Left ventricle myocardium inferior (tissue), 1 donor: ENCODE data around the gene CDCA3. TPM values are rescaled to one million over a fixed set of nuclear protein-coding genes. Genes with fewer than 3 reads are reported as not detected.
A peak's percentile ranks its signal among the peaks of the same experiment; 100 is the strongest.
"Not testable (repeated sequence)": the region's sequence is repeated elsewhere in the genome, so short reads cannot be mapped to it uniquely, and the experiment has no call there.

Experiments used
- DNase-seq: peaks from one replicate; pipeline ENCODE4 v3.0.0-alpha.2; 2020
- H3K27ac ChIP-seq: fragments of 200-600 bp; replicated peaks from 2 replicates; pipeline ENCODE4 v1.8.0; 2021
- H3K27me3 ChIP-seq: fragments of 200-600 bp; 2 replicates; pipeline ENCODE4 v1.8.0; 2021; ENCODE audit warnings: low read depth
- H3K36me3 ChIP-seq: fragments of 200-600 bp; 2 replicates; pipeline ENCODE4 v1.8.0; 2021
- H3K4me1 ChIP-seq: fragments of 200-600 bp; 2 replicates; pipeline ENCODE4 v1.8.0; 2021
- H3K4me3 ChIP-seq: fragments of 200-600 bp; 2 replicates; pipeline ENCODE4 v1.8.0; 2021; ENCODE audit warnings: mild to moderate bottlenecking, moderate library complexity
- H3K9me3 ChIP-seq: fragments of 200-600 bp; replicated peaks from 2 replicates; pipeline ENCODE4 v1.8.0; 2021
- CTCF ChIP-seq: fragments of 200-600 bp; IDR thresholded peaks from 2 replicates; pipeline ENCODE4 v1.8.0; 2021; ENCODE audit warnings: antibody characterized with exemption, mild to moderate bottlenecking, borderline replicate concordance
- intact Hi-C: fragments of 100-400 bp; cut with micrococcal nuclease; formaldehyde crosslinking; loops from one replicate; pipeline ENCODE4 v1.11.0; 2022
- long read RNA-seq: library from polyadenylated mRNA; unstranded; transcript quantifications from one replicate; pipeline ENCODE4 v2.0.0, GENCODE V29; 2021
- total RNA-seq: library from RNA; stranded (reverse); fragmentation: NEBNext Ultra II Directional; extraction: Animal tissue kit (Norgen Biotek cat#: 25700); gene quantifications from one replicate; pipeline ENCODE4 v1.2.1, GENCODE V29; 2021
- donor health status: DM: no; HTN: yes; CAD: no; lungs with severe emphysema.

CDCA3 gene
- total RNA-seq, result 0.55 TPM
- long read RNA-seq, partial matches to known transcripts, result 1 of 8 reads
- long read RNA-seq, other reads (novel, unspliced or antisense), result 7 of 8 reads

GRCh38 chr12:6851153-6851920, at the start of gene CDCA3:
Gene CDCA3 (minus strand): TSS chr12:6851286. CDS start chr12:6850952, 334 bp downstream.
- H3K27me3 ChIP-seq, result no peaks in the 10 kb centered on the region
- intact Hi-C loops, result no loop called here
- peaks cover 33% of the 10 kb centered on the region for H3K36me3 ChIP-seq
- DNase-seq, result peak; percentile 94
- H3K4me1 ChIP-seq, result peaks cover 24% of the 10 kb centered on the region
- peak within 1 kb of the TSS; percentile 91 for H3K4me3 ChIP-seq
- no peak for TF ChIP-seq CTCF
- H3K9me3 ChIP-seq, result no peaks in the 10 kb centered on the region
- peak within 1 kb of the TSS; percentile 100 for H3K27ac ChIP-seq

GRCh38 chr12:6899837-6900519, 48.9 kb upstream of the CDCA3 start:
- peak; percentile 58 for DNase-seq
- intact Hi-C loops, result no loop called here

DNA sequence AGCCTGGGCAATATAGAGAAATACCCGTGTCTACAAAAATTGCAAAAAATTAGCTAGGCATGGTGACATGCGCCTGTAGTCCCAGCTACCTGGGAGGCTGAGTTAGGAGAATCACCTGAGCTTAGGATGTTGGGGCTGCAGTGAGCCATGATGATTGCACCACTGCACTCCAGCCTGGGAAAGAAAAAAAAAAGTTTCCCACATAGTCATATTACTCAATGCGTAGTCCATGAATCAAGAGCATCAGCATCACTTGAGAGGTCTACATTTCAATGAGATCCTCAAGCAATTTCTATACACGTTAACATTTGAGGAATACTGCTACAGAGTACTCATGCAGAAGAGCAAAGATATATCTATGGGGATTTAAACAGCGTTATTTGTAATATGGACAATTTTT, 48.3 kb upstream of the CDCA3 start:
- Histone ChIP-seq H3K4me1 (peaks cover 7% of the 10 kb centered on the region), H3K27ac (no peak overlapping the region), H3K9me3 (no peaks in the 10 kb centered on the region), H3K27me3 (no peaks in the 10 kb centered on the region), H3K4me3 (no peak overlapping the region), H3K36me3 (no peaks in the 10 kb centered on the region)
- TF ChIP-seq CTCF, result no peak
- DNase-seq, result no peak
- intact Hi-C loops, result no loop called here

More at GRCh38 chr12:6899837-6900519, 48.9 kb upstream of the CDCA3 start:
- no peaks in the 10 kb centered on the region for H3K27me3 ChIP-seq
- H3K9me3 ChIP-seq, result no peaks in the 10 kb centered on the region
- H3K4me3 ChIP-seq, result no peak overlapping the region
- TF ChIP-seq CTCF, result no peak
- H3K27ac ChIP-seq, result no peak overlapping the region
- peaks cover 9% of the 10 kb centered on the region for H3K4me1 ChIP-seq
- no peaks in the 10 kb centered on the region for H3K36me3 ChIP-seq

DNA sequence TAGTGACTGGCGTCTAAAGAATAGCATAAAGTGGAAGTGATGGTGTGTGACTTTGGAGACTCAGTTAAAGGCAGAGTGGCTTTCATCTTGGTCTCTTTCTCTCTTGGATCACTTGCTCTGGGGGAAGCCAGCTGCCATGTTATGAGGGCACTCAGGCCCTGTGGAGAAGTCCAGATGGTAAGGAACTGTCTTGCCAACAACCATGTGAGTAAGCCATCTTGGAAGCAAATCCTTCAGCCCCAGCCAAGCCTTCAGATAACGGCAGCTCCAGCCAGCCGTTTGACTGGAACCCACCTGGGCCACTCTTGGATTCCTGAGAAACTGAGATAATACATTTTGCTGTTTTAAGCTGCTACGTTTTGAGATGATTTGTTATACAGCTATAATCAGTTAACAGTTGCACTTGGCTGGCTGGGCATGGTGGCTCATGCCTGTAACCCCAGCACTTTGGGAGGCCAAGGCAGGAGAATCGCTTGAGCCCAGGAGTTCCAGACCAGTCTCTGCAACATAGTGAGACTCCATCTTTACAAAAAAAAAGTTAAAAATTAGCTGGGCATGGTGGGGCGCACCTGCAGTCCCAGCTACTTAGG, 45.9 kb upstream of the CDCA3 start:
- no peak overlapping the region for H3K27ac ChIP-seq
- intact Hi-C loops, result no loop called here
- H3K4me3 ChIP-seq, result no peak overlapping the region
- H3K27me3 ChIP-seq, result no peaks in the 10 kb centered on the region
- no peak for TF ChIP-seq CTCF
- no peak for DNase-seq
- no peaks in the 10 kb centered on the region for H3K4me1 ChIP-seq
- no peaks in the 10 kb centered on the region for H3K9me3 ChIP-seq
- H3K36me3 ChIP-seq, result no peaks in the 10 kb centered on the region

DNA sequence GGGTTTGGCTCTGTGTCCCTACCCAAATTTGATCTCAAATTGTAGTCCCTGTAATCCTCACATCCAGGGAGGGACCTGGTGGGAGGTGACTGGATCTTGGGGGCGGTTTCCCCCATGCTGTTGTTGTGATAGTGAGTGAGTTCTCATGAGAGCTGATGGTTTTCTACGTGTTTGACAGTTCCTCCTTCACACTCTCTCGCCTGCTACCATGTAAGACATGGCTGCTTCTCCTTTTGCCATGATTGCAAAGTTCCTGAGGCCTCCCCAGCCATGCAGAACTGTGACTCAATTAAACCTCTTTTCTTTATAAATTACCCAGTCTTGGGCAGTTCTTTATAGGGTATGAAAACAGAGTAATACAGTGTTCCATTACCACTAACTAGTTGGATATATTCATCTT, 43.2 kb upstream of the CDCA3 start:
- no peaks in the 10 kb centered on the region for H3K9me3 ChIP-seq
- DNase-seq, result no peak
- no peaks in the 10 kb centered on the region for H3K27me3 ChIP-seq
- no peak overlapping the region for H3K27ac ChIP-seq
- H3K36me3 ChIP-seq, result no peaks in the 10 kb centered on the region
- intact Hi-C loops, result no loop called here
- no peak overlapping the region for H3K4me3 ChIP-seq
- peaks cover 12% of the 10 kb centered on the region for H3K4me1 ChIP-seq
- TF ChIP-seq CTCF, result no peak

GRCh38 chr12:6892683-6893082, 41.6 kb upstream of the CDCA3 start:
- intact Hi-C loops, H3K27me3 ChIP-seq: not testable (repeated sequence)

More at GRCh38 chr12:6892683-6893082, 41.6 kb upstream of the CDCA3 start:
- not testable (repeated sequence) for H3K27ac ChIP-seq, H3K9me3 ChIP-seq, H3K36me3 ChIP-seq, H3K4me3 ChIP-seq, DNase-seq
- H3K4me1 ChIP-seq, result peaks cover 12% of the 10 kb centered on the region
